ENCODE results near the gene SIDT1.

DNA sequence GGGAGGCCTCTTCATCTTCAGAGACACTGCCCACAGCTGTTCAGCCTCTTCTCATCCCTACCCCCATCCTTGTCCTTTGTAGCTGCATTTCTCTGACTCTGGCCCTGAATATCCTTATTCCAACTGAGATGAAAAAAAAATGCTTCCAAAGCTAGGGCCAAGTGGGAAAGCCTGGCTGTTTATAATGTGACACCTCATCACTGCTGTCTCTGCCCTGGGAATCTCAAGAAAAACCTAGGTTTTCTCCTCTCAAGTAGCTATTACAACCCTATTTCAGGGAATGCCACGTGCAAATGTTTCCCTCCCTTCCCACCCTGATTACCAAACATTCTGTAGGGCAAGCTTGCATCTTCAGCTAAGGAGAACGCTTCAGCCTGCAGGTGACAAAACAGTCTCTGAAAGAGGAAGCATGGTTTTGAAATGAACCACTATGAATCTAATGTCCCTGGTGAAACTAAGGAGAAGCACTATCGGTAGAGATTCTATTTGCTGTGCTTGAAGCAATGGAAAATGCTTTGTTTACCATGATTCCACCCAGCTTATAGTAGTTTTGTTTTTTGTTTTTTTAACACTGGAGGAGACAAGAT lies 98.7 kb downstream of the SIDT1 start:
- no peak for TF ChIP-seq POLR2A (IDR thresholded peaks at IDR 0.05; ENCODE audit: low read length)
- TF ChIP-seq GATA1 (IDR thresholded peaks at IDR 0.05; ENCODE audit: low read depth, low read length) = no peak

All from erythroblast (primary cell).